ENCODE measurements around the gene PHLDB1. TPM values are rescaled to one million over a fixed set of nuclear protein-coding genes. Genes with fewer than 3 reads are reported as not detected.

Gene PHLDB1
- total and polyA plus RNA-seq, 5 donors = 110 to 177 (median 136) TPM

GRCh38 chr11:118659953-118660680 is 52.7 kb downstream of the PHLDB1 start:
- H3K4me3 ChIP-seq (ENCODE audit: low read length) = no peak overlapping the region
- DNase-seq (no peak), ATAC-seq (peak in 1 of 2 donors; percentile 4)
- no peaks in the 10 kb centered on the region for H3K9me3 ChIP-seq (ENCODE audit: control insufficient read depth, low read length)
- no peak overlapping the region for H3K27ac ChIP-seq (ENCODE audit: low read length)
- intact Hi-C loops (cut with DNase I) = loop anchor here in 2 of 4 donors (5.0 kb wide), 1 partner anchor 53 kb away; the partner anchor contains the start of gene PHLDB1 (in 2 of the 2)
- no peaks in the 10 kb centered on the region for H3K4me1 ChIP-seq (ENCODE audit: control insufficient read depth, insufficient read depth, low read length)
- 65% methylated on average over 14 of the region's 14 CpGs for WGBS
- H3K27me3 ChIP-seq (ENCODE audit: control insufficient read depth, insufficient read depth) = no peaks in the 10 kb centered on the region

- no peaks in the 10 kb centered on the region for H3K27me3 ChIP-seq (ENCODE audit: control insufficient read depth, insufficient read depth)
- no peak for ATAC-seq
- no peaks in the 10 kb centered on the region for H3K4me1 ChIP-seq (ENCODE audit: control insufficient read depth, insufficient read depth, low read length)
- H3K27ac ChIP-seq (ENCODE audit: low read length) = no peak overlapping the region
- 73% methylated on average over 7 of the region's 7 CpGs for WGBS
- H3K4me3 ChIP-seq (ENCODE audit: low read length) = no peak overlapping the region
- no peaks in the 10 kb centered on the region for H3K9me3 ChIP-seq (ENCODE audit: control insufficient read depth, low read length)
- DNase-seq = no peak
- intact Hi-C loops (cut with DNase I) = no loop called here
Observed at GRCh38 chr11:118660681-118661424, 53.4 kb downstream of the PHLDB1 start.

DNA sequence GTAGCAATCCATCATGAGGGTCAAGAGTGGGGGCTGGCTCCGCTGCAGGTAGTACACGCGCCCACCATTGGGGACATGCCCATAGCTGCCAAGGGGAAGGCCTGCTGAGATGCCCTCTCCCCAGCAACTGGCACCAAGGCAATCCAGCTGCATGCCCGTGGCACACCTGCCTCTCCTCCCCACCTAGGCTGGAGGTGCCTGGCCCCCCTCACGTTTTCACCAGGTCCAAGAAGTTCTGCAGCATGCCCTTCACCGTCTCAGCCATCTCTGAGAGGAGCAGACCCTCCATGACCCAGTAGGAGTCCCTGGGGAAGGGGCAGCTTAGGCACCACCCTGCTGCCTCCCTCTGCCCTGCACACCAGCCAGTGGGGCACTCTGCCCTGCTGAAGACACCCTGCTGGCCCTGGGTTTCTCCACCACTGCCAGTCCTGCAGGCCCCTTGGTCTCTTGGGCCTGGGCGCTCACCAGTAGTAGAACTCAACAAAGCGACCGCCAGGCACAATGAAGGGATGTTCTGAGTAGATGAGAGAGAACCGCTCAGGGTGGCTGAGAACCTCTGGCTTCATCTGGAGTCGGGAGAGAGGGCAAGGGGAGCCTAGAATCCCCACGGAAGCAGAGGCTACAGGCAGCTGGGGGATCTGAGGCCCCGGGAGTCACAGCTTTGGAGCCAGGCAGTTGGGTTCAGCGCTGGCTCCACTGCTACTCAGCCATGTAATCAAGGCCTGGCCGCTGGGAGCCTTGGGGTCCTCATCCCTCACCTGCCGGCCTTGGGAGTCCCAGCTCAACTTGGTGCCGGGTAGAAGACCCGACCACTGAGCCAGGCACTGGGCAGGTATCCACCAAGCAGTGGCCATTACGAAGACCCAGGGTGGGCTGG is 54.2 kb downstream of the PHLDB1 start:
- no peak overlapping the region for H3K4me3 ChIP-seq (ENCODE audit: low read length)
- ATAC-seq (no peak), DNase-seq (peak in 1 of 3 donors; percentile 61)
- H3K9me3 ChIP-seq (ENCODE audit: control insufficient read depth, low read length) = no peaks in the 10 kb centered on the region
- WGBS = 88% methylated on average over 19 of the region's 19 CpGs
- no peaks in the 10 kb centered on the region for H3K27me3 ChIP-seq (ENCODE audit: control insufficient read depth, insufficient read depth)
- H3K27ac ChIP-seq (ENCODE audit: low read length) = no peak overlapping the region
- intact Hi-C loops (cut with DNase I) = no loop called here
- H3K4me1 ChIP-seq (ENCODE audit: control insufficient read depth, insufficient read depth, low read length) = no peaks in the 10 kb centered on the region

DNA sequence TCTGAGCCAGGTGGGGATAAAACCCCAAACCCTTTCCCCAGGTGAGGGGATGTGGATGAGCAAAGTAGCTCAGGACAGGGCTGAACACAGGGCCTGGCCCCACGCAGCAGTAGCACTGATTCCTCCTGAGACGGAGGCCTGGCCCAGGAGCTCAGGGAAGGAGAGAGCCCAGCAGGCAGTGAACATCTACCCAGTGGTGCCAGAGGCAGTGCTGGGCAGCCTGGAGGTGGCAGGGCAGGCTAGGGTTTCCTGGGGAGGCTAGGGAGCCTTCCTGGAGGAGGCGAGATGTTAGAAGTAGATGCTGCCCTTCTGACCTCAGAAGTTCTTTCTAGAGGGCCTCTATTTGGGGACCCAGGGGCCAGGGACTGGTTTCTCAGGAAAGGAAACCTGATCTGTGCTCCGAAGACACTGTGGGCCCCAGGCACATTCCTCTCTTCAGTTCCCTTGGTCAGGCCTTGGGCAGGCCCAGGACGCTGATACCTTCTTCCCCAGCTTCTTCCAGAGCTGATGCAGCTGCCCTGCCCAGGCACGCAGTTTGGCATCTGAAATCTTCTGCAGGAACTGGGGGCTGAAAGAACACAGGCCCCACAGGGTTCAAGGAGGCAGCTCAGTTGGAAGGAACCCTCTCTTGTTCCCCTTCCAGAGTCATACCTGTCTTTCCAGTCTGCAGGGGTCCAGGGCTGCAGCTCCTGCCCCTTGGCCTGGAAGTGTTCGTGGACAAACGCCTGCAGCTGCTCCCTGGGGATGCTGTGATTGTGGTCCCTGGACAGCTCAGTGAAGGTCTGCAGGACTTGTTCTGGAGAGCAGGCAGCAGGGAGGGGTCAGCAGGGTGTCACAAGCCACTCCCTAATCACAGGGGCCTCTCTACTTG is 55.2 kb downstream of the PHLDB1 start:
- Histone ChIP-seq H3K9me3 (ENCODE audit: control insufficient read depth, low read length) (no peaks in the 10 kb centered on the region), H3K27ac (ENCODE audit: low read length) (no peak overlapping the region), H3K27me3 (ENCODE audit: control insufficient read depth, insufficient read depth) (no peaks in the 10 kb centered on the region), H3K4me3 (ENCODE audit: low read length) (no peak overlapping the region), H3K4me1 (ENCODE audit: control insufficient read depth, insufficient read depth, low read length) (no peaks in the 10 kb centered on the region)
- no peak for ATAC-seq
- DNase-seq = peak in 1 of 3 donors; percentile 47
- WGBS = 63% methylated on average over 8 of the region's 8 CpGs
- intact Hi-C loops (cut with DNase I) = no loop called here

GRCh38 chr11:118663381-118663780 is 56.0 kb downstream of the PHLDB1 start:
- 87% methylated on average over 4 of the region's 4 CpGs for WGBS
- intact Hi-C loops (cut with DNase I) = no loop called here
- DNase-seq = no peak
- Histone ChIP-seq H3K9me3 (ENCODE audit: control insufficient read depth, low read length) (no peaks in the 10 kb centered on the region), H3K4me3 (ENCODE audit: low read length) (no peak overlapping the region), H3K27me3 (ENCODE audit: control insufficient read depth, insufficient read depth) (no peaks in the 10 kb centered on the region), H3K27ac (ENCODE audit: low read length) (no peak overlapping the region), H3K4me1 (ENCODE audit: control insufficient read depth, insufficient read depth, low read length) (no peaks in the 10 kb centered on the region)
- no peak for ATAC-seq

DNA sequence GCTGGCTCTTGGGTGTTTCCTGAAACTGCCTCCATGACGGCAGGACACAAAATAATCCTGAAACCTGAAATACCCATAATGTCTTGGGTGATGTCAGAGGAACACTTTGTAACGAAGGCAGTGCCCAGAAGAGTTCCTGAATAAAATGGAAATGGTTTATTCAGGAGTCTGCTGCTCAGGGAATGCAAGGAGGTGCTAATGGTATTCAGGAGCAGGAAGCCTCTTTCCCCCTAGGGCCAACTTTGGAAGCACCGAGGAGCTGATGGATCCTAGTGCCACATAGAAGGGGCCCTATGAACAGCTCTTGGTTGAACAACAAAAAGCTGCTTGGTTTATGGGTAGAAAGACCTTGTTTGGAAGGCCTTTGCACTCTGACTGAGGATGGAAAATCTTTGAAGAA is 56.5 kb downstream of the PHLDB1 start:
- Histone ChIP-seq H3K4me3 (ENCODE audit: low read length) (no peak overlapping the region), H3K27ac (ENCODE audit: low read length) (no peak overlapping the region), H3K27me3 (ENCODE audit: control insufficient read depth, insufficient read depth) (no peaks in the 10 kb centered on the region), H3K4me1 (ENCODE audit: control insufficient read depth, insufficient read depth, low read length) (no peaks in the 10 kb centered on the region), H3K9me3 (ENCODE audit: control insufficient read depth, low read length) (no peaks in the 10 kb centered on the region)
- intact Hi-C loops (cut with DNase I) = no loop called here
- WGBS = 80% methylated on average over 3 of the region's 3 CpGs
- ATAC-seq (no peak), DNase-seq (no peak)

DNA sequence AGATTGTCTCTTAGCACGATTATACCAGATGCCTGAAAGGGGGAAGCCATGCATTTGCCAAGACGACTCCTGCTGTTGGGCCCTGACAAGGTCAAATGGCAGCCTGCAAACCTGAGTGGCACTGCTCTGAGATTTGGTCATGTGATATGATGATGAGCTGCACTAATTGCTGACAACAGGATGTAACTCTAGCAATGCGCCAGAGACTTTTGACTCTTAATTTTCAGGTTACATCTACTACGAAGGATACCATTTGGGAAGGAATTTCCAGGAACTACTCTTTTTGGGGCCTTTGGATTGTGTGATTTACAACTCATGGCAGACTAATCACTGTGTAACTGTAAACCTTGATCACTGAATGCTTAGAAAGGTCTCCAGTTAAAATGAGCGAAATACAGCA is 59.0 kb downstream of the PHLDB1 start:
- no peaks in the 10 kb centered on the region for H3K4me1 ChIP-seq (ENCODE audit: control insufficient read depth, insufficient read depth, low read length)
- no peaks in the 10 kb centered on the region for H3K9me3 ChIP-seq (ENCODE audit: control insufficient read depth, low read length)
- no peaks in the 10 kb centered on the region for H3K27me3 ChIP-seq (ENCODE audit: control insufficient read depth, insufficient read depth)
- intact Hi-C loops (cut with DNase I) = no loop called here
- H3K4me3 ChIP-seq (ENCODE audit: low read length) = no peak overlapping the region
- ATAC-seq (no peak), DNase-seq (no peak)
- H3K27ac ChIP-seq (ENCODE audit: low read length) = no peak overlapping the region
- 78% methylated on average over 5 of the region's 5 CpGs for WGBS

- Histone ChIP-seq H3K4me3 (ENCODE audit: low read length) (no peak overlapping the region), H3K4me1 (ENCODE audit: control insufficient read depth, insufficient read depth, low read length) (no peaks in the 10 kb centered on the region), H3K27ac (ENCODE audit: low read length) (no peak overlapping the region), H3K9me3 (ENCODE audit: control insufficient read depth, low read length) (no peaks in the 10 kb centered on the region), H3K27me3 (ENCODE audit: control insufficient read depth, insufficient read depth) (no peaks in the 10 kb centered on the region)
- DNase-seq (no peak), ATAC-seq (no peak)
- 65% methylated on average over 2 of the region's 2 CpGs for WGBS
- intact Hi-C loops (cut with DNase I) = no loop called here
Observed at GRCh38 chr11:118670063-118670462, 62.6 kb downstream of the PHLDB1 start.

GRCh38 chr11:118671254-118671653 is 63.8 kb downstream of the PHLDB1 start:
- DNase-seq = no peak
- H3K4me3 ChIP-seq (ENCODE audit: low read length) = no peak overlapping the region
- 95% methylated on average over 2 of the region's 2 CpGs for WGBS
- H3K4me1 ChIP-seq (ENCODE audit: control insufficient read depth, insufficient read depth, low read length) = no peaks in the 10 kb centered on the region
- no peaks in the 10 kb centered on the region for H3K9me3 ChIP-seq (ENCODE audit: control insufficient read depth, low read length)
- H3K27ac ChIP-seq (ENCODE audit: low read length) = no peak overlapping the region
- no peak for ATAC-seq
- no peaks in the 10 kb centered on the region for H3K27me3 ChIP-seq (ENCODE audit: control insufficient read depth, insufficient read depth)
- intact Hi-C loops (cut with DNase I) = no loop called here

GRCh38 chr11:118672846-118673245 is 65.4 kb downstream of the PHLDB1 start:
- no peak overlapping the region for H3K4me3 ChIP-seq (ENCODE audit: low read length)

More at GRCh38 chr11:118672846-118673245, 65.4 kb downstream of the PHLDB1 start:
- Histone ChIP-seq H3K27me3 (ENCODE audit: control insufficient read depth, insufficient read depth) (no peaks in the 10 kb centered on the region), H3K9me3 (ENCODE audit: control insufficient read depth, low read length) (no peaks in the 10 kb centered on the region), H3K27ac (ENCODE audit: low read length) (no peak overlapping the region), H3K4me1 (ENCODE audit: control insufficient read depth, insufficient read depth, low read length) (no peaks in the 10 kb centered on the region)
- DNase-seq (no peak), ATAC-seq (no peak)
- 52% methylated on average over 1 of the region's 1 CpG for WGBS
- intact Hi-C loops (cut with DNase I) = no loop called here
